NCI-H2196 (cell line): ENCODE results near the gene LYZL1.
"Not testable (repeated sequence)": the region's sequence is repeated elsewhere in the genome, so short reads cannot be mapped to it uniquely, and the experiment has no call there.

Experiments used
- DNase-seq: peaks from one replicate; lab custom pipeline; 2025; ENCODE audit not compliant: unreplicated experiment; lab: John Stamatoyannopoulos, UW

LYZL1 gene

DNA sequence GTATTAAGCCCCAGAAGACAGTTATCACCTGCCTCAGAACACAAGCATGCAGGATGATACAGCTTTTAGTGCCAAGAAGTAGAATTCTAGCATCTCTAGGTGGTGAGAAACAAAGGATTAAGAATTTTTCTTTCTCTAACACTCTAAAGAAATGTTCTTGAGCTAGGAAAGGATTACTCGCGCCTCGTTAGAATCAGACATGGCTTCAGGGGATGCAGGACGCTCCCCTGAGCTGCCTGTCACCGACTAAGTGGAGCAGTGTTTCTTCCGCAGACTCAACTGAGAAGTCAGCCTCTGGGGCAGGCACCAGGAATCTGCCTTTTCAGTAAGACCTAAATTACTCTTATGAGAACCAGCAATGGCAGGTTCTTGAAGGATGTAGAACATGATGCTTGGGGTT is at the start of gene LYZL1:
TSS of gene LYZL1 (plus strand) at position 165 of the 400 bp plus-strand sequence. CDS start 2,798 bp downstream, outside the sequence.
- DNase-seq: not testable (repeated sequence)

GRCh38 chr10:29239569-29240472 is 49.0 kb upstream of the LYZL1 start:
- no peak for DNase-seq

DNA sequence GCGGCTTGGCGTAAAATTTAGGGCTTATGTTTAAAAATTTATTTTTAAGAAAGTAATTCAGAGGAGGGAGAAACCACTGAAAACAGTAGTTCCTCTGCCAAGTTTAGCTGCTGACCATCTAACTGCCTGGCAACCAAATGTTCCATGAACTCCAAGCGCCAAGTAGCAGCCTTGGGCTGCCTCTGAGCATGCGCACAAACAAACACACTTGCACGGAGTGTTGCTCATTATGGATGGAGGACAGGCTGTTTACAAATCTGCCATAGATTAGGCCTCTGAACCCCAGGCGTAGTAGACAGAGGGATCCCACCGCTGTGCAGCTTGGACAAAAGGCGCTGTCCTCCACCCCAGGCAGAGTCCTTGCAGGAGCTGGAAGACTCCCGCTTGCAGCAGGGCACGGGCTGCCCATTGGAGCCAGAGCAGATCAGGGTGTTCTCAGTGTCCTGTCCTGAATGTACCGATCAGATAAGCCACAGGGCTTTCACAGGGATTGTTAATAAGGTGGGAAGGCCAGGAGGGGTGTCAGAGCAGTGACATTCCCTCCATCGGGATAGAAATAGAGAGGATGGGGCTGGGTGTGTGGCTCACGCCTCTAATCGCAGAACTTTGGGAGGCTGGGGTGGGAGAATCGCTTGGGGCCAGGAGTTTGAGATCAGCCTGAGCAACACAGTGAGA is 47.7 kb upstream of the LYZL1 start:
- no peak for DNase-seq

DNA sequence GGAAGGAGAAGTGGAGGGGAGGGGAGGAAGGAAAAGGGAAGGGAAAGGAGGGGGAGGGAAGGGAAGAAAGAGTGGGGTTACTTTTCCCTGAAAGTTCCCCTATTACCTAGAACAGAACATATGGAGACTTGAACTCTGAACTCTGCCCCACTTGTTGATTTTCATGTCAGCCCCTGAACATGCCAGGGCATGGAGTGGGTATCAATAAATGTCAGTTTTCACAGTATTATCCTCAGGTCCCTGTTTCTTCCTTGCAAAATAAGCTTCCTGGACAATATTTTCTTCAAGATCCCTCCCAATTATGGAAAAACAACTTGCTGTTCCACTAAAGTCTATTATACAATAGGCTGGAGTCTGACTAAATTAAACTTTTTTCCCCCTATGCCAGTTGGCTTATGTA is 46.9 kb upstream of the LYZL1 start:
- no peak for DNase-seq

GRCh38 chr10:29243066-29243465 is 45.8 kb upstream of the LYZL1 start:
- no peak for DNase-seq

DNA sequence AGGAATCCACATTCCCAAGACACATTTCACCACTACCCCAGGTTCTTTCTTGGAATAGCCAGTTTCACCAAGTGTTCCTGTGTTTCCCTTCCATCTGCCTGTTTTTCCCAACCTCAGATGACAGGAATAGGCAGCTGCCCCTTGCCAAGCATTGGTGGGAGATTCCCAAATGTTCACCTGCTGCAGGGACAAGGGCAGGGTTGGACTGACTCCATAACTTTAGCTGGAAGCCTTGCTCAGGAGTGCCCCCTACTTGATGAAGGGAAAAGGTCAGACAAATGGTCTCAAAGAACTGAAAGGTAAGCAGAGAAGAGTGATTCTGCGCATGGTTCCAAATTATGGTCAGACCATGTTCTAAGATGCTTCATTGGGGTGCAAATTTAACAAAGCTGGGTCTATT is 45.1 kb upstream of the LYZL1 start:
- no peak for DNase-seq

- no peak for DNase-seq
These were observed 43.9 kb upstream of the LYZL1 start for GRCh38 chr10:29244978-29245377.

- no peak for DNase-seq
These were observed 43.4 kb upstream of the LYZL1 start for GRCh38 chr10:29245476-29245875.

- no peak for DNase-seq
These were observed 42.4 kb upstream of the LYZL1 start for GRCh38 chr10:29246449-29246848.

DNA sequence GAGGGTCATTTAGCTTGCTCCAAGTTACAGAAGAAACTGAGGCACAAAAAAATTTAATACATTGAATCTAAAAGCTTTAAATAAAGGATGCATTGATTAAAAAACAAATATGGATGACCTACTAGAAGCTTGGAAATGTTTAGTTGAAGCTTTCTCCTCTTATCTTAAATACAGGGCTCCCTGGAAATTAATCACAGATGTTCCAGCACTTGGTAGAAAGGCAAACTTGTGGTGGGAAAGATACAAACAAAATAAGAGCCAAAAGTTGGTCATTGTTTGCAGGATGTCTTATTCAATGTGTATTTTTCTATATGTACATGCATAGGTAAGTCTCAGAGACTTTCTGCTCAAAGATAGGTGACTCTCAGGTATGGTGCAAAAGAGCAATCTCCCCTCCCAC is 40.7 kb upstream of the LYZL1 start:
- no peak for DNase-seq

DNA sequence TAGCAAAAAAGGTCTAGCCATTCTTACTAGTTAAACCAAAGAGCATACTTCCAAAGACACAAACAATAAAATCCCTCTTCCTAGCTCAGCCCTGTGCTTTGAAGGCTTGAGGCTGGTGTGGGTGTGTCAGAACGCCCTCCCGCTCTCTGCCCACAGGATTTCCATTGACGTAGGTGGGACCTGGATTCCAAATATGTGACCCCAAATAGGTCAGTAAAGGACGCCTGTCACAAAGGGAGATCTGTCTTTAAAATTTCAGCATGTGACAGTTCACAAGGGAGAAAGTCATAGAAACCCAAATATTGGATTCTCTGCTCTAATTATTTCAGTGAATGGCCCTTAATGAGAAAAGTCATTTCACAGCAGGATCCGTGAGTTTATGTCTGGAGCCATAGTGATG is 39.9 kb upstream of the LYZL1 start:
- DNase-seq: no peak

DNA sequence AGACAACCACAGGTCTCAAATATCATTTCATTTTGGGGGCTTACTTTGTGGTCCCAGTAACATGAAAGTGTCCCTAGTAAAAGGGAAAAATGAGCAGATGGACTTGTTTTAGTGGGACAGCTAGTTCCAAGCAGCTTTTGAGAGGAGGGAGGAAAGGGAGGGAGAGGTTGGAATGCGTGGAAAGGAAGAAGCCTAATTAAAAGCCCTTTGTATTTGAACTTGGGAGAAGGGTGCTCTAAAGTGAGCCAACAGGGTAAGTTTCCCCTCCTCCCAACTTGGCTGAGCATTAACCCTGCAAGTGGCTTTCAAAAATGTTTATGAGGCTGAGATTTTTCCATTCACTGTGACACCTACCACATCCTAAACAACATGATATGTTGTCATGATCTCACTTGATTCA is 38.8 kb upstream of the LYZL1 start:
- DNase-seq: no peak

DNA sequence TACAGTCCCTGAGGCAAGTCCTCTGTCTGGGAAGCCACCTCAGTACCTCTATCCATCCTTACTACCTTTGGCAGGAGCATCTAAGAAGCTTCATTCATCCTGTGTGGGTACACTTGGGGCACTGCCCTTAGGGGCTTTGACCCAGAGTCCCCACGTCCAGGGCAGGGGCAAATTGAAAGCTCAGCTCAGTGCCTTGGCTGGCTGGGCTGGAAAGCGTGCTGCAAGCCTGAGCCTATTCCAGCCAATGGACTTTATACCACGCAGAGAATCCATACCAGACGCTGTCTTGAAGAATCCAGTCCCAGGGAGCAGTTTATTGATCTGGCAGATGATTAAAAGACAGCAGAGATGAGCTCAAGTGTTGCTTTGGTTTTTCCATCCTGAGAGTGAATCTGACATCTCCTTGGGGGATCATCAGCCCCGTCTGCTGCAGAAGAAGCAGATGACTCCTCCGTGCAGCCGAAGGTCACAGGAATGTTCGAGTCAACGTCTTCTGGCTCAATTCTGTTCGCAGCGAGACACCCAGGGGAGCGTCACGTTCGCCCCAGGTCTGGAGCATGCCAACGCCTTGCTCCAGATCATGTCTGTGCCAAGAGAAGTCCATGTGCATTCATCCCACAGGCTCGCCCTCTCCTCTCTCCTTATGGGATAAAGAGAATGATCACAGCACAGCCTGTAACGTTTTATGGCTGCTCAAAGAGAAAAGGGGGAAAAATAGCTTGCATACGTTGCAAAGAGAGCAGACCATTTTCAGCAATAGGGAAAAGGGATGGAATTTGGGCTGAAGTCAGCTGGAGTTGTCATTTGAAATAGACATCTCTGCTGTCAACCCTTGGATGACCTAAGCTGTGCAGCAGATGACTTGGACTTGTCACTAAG is 35.8 kb upstream of the LYZL1 start:
- DNase-seq: no peak

- no peak for DNase-seq
These were observed 35.2 kb upstream of the LYZL1 start for GRCh38 chr10:29253690-29254029.

GRCh38 chr10:29254123-29255046 is 34.5 kb upstream of the LYZL1 start:
- DNase-seq: no peak

DNA sequence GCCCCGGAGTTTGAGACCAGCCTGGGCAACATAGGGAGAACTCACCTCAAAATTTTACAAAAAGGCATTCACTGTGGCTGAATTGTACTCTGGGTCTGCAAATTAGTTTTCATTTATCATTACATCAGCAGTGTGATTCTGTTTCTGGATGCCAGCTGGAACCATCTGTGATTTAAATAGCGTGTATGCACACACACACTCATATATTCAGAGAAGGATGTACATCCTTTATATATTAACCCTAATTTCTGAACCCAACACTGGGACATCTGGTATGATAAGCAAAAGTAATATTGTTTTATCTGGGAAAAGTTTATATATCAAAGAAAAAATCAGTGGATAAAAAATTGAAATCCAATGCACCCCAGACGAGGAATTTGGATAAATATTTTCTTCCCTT is 33.8 kb upstream of the LYZL1 start:
- no peak for DNase-seq

GRCh38 chr10:29256019-29256418 is 32.9 kb upstream of the LYZL1 start:
- no peak for DNase-seq

DNA sequence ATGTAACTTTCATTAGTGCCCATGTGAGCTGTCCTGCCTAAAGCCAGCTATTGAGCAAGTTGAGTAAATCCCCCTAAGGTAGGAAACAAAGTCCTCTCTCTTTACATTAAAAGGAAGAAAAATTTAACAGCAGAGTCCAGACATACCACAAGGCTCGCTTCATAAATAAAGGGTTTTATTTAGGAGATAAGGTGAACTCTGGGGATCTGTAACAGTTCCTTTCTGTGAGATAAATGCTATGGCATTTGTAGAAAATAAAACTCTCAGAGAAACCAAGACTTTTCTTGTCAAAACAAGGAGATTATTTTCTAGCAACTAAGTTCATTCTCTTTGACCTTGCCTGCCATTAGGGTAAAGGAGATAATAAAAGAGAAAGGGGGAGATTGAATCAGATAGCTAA is 32.3 kb upstream of the LYZL1 start:
- DNase-seq: no peak

GRCh38 chr10:29257106-29257783 is 31.6 kb upstream of the LYZL1 start:
- DNase-seq: no peak

- DNase-seq: no peak
These were observed 31.1 kb upstream of the LYZL1 start for GRCh38 chr10:29257784-29258135.
